ENCODE measurements around the gene DENND5B.
"Not testable (repeated sequence)": the region's sequence is repeated elsewhere in the genome, so short reads cannot be mapped to it uniquely, and the experiment has no call there.

The DENND5B gene

GRCh38 chr12:31508436-31509150, 82.3 kb downstream of the DENND5B start:
- in situ Hi-C loops (cut with MboI; ENCODE audit: low sequenced_read_pairs): no loop called here

DNA sequence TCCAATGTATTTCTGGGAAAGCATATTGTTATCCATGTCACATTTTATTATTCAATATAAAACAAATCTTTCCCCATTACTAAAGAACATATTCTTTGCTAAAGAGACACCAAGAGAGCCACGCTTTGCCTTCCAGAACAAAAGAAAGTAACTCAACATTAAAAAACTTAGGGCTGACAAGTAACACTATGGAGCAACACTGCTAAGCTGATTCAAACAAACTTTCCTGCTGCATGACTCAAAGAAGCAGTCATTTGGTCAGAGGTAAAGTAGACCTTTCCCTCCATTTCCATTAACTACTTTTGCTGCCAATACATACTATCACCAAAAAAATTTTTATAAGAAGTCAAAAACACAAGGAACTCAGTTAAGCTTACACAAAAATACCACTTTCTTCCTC, 83.0 kb downstream of the DENND5B start:
- in situ Hi-C loops (cut with MboI; ENCODE audit: low sequenced_read_pairs): no loop called here

DNA sequence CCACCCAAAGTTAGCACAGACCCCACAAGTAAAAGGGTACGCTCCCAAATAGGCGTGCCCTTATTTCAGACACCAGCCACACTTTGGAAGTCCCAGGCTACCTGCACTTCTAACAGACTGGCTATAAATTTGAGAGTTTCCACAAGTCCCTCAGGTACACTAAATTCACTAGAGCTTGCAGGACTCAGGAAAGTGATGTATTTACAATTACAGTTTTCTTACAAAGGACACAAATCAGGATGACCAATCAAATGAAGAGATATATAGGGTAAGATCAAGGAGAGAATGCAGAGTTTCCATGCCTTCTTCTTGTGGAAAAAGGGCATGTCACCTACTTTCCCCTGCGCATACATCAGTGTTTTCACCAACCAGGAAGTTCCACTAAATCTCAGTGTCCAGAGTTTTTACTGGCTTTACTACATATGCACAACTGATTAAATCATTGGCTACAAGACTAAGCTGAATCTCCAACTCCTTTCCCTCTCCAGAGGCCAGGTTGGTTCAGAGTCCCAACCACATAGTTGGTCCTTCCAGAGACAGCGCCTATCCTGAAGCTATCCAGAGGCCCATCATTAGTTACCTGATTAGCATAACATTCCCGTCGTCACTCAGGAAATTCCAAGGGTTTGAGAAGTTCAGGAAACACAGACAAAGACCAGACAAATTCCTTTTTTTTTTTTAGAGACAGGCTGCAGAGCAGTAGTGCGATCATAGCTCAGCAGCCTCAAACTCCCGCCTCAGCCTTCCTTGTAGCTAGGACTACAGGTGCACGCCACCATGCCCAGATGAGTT, 84.2 kb downstream of the DENND5B start:
- in situ Hi-C loops (cut with MboI; ENCODE audit: low sequenced_read_pairs): no loop called here

DNA sequence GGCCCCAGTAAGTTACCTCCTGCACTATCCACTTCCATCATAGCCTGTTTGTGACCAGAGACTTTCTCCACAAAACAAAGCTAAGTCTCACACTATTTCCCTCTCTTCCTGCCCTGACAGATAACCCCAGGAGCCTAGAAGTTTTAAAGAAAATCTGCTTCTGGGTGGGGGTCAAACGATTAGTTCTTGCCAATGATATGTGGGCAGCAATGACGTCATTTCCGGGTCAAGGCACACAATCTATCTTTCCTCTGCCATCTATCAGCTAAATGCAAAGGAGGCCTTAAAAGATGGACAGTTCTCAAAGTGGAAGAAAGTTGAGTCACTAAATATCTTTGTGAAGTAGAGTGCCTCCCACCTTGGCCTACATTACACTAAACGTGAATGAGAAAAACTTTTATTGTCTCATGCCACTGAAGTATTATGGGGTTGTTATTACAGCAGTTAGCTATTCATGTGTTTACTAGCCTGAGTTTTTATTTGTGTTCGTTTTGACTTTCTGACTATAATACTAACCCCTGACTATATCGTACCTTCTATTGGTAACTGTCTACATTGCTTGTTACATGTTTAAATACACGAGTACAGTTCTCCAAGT, 86.2 kb downstream of the DENND5B start:
- in situ Hi-C loops (cut with MboI; ENCODE audit: low sequenced_read_pairs): no loop called here

DNA sequence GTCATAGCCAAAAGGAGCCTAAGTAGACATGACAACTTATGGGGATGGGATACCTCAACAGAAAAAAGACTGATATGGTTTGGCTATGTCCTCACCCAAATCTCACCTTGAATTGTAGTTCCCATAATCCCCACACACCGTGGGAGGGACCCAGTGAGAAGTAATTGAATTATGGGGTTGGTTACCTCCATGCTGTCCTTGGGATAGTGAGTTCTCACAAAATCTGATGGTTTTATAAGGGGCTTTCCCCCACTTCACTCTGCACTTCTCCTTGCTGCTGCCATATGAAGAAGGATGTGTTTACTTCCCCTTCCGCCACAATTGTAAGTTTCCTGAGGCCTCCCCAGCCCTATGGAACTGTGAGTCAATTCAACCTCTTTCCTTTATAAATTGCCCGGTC, 89.9 kb downstream of the DENND5B start:
- in situ Hi-C loops (cut with MboI; ENCODE audit: low sequenced_read_pairs): not testable (repeated sequence)

GRCh38 chr12:31499567-31499966, 91.4 kb downstream of the DENND5B start:
- in situ Hi-C loops (cut with MboI; ENCODE audit: low sequenced_read_pairs): no loop called here

DNA sequence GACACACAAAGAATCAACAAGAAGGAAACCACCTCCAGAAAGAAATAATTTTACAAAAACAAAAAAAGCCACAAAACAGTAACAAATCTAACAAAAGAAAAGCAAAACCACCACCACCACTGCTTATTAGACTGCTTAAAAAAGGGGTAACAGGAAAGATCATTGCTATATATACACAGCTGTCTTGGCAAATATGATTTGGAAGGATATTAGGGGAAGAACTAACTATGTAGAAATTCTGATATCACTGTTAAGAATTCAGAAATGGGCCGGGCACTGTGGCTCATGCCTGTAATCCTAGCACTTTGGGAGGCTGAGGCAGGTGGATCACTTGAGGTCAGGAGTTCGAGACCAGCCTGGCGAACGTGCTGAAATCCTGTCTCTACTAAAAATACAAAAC, 92.5 kb downstream of the DENND5B start:
- in situ Hi-C loops (cut with MboI; ENCODE audit: low sequenced_read_pairs): no loop called here

- in situ Hi-C loops (cut with MboI; ENCODE audit: low sequenced_read_pairs): no loop called here
Observed at GRCh38 chr12:31496257-31496656, 94.7 kb downstream of the DENND5B start.

- in situ Hi-C loops (cut with MboI; ENCODE audit: low sequenced_read_pairs): no loop called here
Observed at GRCh38 chr12:31494455-31494854, 96.5 kb downstream of the DENND5B start.

GRCh38 chr12:31492599-31493196, 98.2 kb downstream of the DENND5B start:
- in situ Hi-C loops (cut with MboI; ENCODE audit: low sequenced_read_pairs): no loop called here

DNA sequence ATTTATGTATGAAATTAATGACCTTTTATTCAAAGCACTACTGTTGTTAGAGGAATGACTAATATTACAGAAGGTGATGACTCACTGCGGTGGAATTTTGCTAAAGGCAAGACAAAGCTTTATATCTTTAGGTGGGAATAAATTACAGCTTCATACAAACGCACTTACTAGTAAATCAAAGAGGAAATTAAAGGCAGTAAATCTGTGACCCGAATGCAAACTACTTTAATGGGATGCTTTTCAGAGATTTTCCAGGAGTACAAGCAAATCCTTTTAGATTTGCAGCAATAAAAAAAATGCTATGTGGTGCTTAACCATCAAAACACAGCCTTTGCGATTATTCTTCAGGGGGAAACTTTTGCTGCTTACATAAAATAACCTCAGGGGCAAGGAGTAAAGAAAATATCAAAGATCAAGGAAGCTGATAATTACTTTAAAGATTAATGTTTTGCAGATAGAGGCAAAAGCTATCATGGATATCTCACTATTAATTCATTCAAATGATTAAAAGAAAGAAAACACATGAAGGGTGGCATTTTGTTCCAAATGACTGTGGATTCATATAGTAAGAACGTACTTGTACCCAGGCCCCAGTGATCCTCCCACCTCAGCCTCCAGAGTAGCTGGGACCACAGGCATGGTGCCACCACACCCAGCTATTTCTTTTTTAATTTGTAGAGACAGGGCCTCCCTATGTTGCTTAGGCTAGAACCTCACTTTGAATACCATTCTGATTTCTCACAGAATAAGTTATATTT, 98.9 kb downstream of the DENND5B start:
- in situ Hi-C loops (cut with MboI; ENCODE audit: low sequenced_read_pairs): no loop called here

- in situ Hi-C loops (cut with MboI; ENCODE audit: low sequenced_read_pairs): no loop called here
Observed at GRCh38 chr12:31491241-31491794, 99.6 kb downstream of the DENND5B start.

- in situ Hi-C loops (cut with MboI; ENCODE audit: low sequenced_read_pairs): no loop called here
Observed at GRCh38 chr12:31488737-31489338, 102.1 kb downstream of the DENND5B start.

GRCh38 chr12:31485571-31485970, 105.4 kb downstream of the DENND5B start:
- in situ Hi-C loops (cut with MboI; ENCODE audit: low sequenced_read_pairs): no loop called here

- in situ Hi-C loops (cut with MboI; ENCODE audit: low sequenced_read_pairs): no loop called here
Observed at GRCh38 chr12:31482816-31483215, 108.1 kb downstream of the DENND5B start.

DNA sequence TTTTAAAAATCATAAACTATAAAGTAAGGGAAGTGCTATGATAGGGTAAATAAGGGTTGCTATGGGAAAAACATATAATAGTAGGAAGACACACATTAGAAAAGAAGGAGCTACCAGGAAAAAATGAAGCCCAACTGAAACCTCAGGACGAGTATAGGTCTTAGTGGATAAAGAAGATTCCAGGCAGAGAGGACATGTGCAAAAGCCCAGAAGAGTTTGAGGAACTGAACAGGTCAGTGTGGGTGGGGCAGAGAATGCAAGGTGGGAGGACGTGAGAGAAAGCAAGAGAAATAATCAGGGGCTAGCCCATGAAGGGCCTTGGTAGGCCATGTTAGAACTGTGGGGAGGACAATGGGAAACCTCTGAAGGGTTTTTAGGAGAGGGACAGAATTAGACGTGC, 109.5 kb downstream of the DENND5B start:
- in situ Hi-C loops (cut with MboI; ENCODE audit: low sequenced_read_pairs): no loop called here

GRCh38 chr12:31479516-31480210, 111.3 kb downstream of the DENND5B start:
- in situ Hi-C loops (cut with MboI; ENCODE audit: low sequenced_read_pairs): no loop called here

GRCh38 chr12:31478898-31479297, 112.0 kb downstream of the DENND5B start:
- in situ Hi-C loops (cut with MboI; ENCODE audit: low sequenced_read_pairs): no loop called here

DNA sequence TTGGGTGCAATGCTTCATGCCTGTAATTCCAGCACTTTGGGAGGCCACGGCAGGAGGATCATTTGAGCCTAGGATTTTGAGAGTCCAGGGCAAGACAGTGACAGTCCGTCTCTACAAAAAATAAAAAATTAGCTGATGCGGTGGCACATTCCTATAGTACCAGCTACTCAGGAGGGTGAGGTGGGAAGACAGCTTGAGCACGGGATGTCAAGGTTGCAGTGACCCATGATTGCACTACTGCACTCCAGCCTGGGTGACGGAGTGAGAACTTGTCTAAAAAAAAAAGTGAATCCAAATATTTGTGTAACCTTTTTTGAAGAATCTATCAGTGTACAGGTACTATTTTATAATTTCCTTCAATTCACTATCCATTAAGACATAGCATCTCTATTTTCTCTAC, 112.5 kb downstream of the DENND5B start:
- in situ Hi-C loops (cut with MboI; ENCODE audit: low sequenced_read_pairs): no loop called here

DNA sequence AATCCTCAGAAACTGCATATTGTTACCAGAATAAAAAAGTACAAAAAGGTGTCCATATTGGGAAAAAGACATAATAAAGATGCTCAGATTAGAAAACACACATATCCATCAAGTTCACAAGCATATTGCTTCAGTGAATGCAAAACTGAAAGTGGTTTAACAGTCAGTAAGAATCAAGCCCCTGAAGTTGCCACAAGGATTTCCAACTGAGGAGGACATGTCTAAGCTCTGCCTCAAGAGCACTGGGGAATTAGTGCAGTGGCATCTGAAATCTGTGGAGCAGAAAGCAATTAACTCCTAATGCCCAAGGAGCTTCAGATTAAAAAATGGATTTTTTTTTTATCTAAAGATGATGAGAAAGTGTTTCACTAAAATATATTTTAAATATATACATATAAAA, 113.2 kb downstream of the DENND5B start:
- in situ Hi-C loops (cut with MboI; ENCODE audit: low sequenced_read_pairs): no loop called here

Measured in hTERT RPE-1 (cell line).